ENCODE measurements around the gene TMEM229A. TPM values are rescaled to one million over a fixed set of nuclear protein-coding genes. Genes with fewer than 3 reads are reported as not detected.

TMEM229A gene
- total and polyA plus RNA-seq, 2 donors (not counting 3 experiments of a cell fraction or from before 2014, with no cell fraction given): not detected

DNA sequence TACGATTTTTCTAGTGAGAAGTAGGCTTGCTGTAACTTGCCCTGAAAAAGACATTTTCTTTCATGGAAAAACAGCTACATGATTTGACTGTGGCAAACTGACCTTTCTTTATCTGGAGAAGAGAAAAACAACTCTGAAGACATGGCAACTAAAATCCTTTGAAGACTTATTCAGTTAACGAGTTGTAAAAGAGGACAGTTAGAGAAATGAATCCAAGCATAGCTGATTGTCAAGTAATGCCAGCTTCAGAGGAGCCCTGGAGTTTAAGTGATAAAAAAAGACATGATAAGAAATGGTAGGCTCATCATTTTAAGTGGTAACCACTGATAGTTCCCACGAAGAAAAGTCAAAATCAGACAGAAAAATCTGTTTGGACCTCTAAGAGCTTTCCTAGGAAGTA lies 19.6 kb downstream of the TMEM229A start:
- BruUV-seq (replicated peaks): no TSS peak
- FAIRE-seq (no peak), DNase-seq (ENCODE audit: low read depth, low spot score) (no peak)
- no peak for TF ChIP-seq JUN (IDR thresholded peaks at IDR 0.05; ENCODE audit: borderline replicate concordance, insufficient read depth, insufficient read length, low read depth)
- TF ChIP-seq, protein P1, sequence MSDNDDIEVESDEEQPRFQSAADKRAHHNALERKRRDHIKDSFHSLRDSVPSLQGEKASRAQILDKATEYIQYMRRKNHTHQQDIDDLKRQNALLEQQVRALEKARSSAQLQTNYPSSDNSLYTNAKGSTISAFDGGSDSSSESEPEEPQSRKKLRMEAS (IDR thresholded peaks at IDR 0.05; ENCODE audit: insufficient read depth, insufficient read length): no peak
- TF ChIP-seq, protein P2, sequence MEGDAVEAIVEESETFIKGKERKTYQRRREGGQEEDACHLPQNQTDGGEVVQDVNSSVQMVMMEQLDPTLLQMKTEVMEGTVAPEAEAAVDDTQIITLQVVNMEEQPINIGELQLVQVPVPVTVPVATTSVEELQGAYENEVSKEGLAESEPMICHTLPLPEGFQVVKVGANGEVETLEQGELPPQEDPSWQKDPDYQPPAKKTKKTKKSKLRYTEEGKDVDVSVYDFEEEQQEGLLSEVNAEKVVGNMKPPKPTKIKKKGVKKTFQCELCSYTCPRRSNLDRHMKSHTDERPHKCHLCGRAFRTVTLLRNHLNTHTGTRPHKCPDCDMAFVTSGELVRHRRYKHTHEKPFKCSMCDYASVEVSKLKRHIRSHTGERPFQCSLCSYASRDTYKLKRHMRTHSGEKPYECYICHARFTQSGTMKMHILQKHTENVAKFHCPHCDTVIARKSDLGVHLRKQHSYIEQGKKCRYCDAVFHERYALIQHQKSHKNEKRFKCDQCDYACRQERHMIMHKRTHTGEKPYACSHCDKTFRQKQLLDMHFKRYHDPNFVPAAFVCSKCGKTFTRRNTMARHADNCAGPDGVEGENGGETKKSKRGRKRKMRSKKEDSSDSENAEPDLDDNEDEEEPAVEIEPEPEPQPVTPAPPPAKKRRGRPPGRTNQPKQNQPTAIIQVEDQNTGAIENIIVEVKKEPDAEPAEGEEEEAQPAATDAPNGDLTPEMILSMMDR (IDR thresholded peaks at IDR 0.05; ENCODE audit: extremely low read depth in 1 of 2, insufficient read depth in 1 of 2, low read depth in 1 of 2, low read length in 2 of 2): no peak
- TF ChIP-seq MYC (IDR thresholded peaks at IDR 0.05; ENCODE audit: low read depth, low read length): no peak
- no peak for TF ChIP-seq EZH2 (IDR thresholded peaks at IDR 0.05; ENCODE audit: borderline replicate concordance, low read depth, low read length, severe bottlenecking)
- no peak for TF ChIP-seq POLR2A (IDR thresholded peaks at IDR 0.05; ENCODE audit: low read depth, low read length)
- TF ChIP-seq POLR2AphosphoS5 (IDR thresholded peaks at IDR 0.05; ENCODE audit: insufficient read depth, low read depth, low read length): no peak
- no peak for TF ChIP-seq GATA2 (IDR thresholded peaks at IDR 0.05; ENCODE audit: insufficient read depth, insufficient read length, low read depth, low read length)
- no peak for TF ChIP-seq FOS (IDR thresholded peaks at IDR 0.05; ENCODE audit: borderline replicate concordance, insufficient read depth, low read length)
- H3K36me3 ChIP-seq (ENCODE audit: control insufficient read depth in 2 of 2, extremely low read depth in 1 of 2, insufficient read depth in 2 of 2, low read length in 2 of 2): no peaks in the 10 kb centered on the region
- H3K79me2 ChIP-seq (ENCODE audit: control insufficient read depth, insufficient read depth, low read length): no peaks in the 10 kb centered on the region
- no peaks in the 10 kb centered on the region for H4K20me1 ChIP-seq (replicated peaks; ENCODE audit: control insufficient read depth, extremely low read depth, insufficient read depth, low read length)
- H3K27me3 ChIP-seq (ENCODE audit: control insufficient read depth in 2 of 2, insufficient read depth in 2 of 2, low read length in 2 of 2): no peaks in the 10 kb centered on the region
- intact Hi-C loops (cut with micrococcal nuclease) (no loop called here), dilution Hi-C loops (cut with MboI; ENCODE audit: extremely low pct_ligation_motif_present, low sequenced_read_pairs) (no loop called here)
- CTCF ChIA-PET: no interaction called here
- H3K4me2 ChIP-seq (ENCODE audit: insufficient read depth, low read length): no peak overlapping the region
- no peaks in the 10 kb centered on the region for H3K9me3 ChIP-seq (replicated peaks; ENCODE audit: control insufficient read depth, insufficient read depth, low read length)
- no peaks in the 10 kb centered on the region for H3K9me1 ChIP-seq (replicated peaks; ENCODE audit: control insufficient read depth, extremely low read depth, insufficient read depth, low read length)
- no peaks in the 10 kb centered on the region for H3K4me1 ChIP-seq (ENCODE audit: control insufficient read depth, extremely low read depth, insufficient read depth, low read length)
- H3K4me3 ChIP-seq (replicated peaks in 1 of 3; ENCODE audit: insufficient read depth in 1 of 3, low read depth in 1 of 3, low read length in 3 of 3): no peak overlapping the region
- no peak overlapping the region for H2AFZ ChIP-seq (ENCODE audit: low read depth, low read length)
- H3K27ac ChIP-seq (ENCODE audit: insufficient read depth, low read depth, low read length): no peak overlapping the region
- POLR2A ChIA-PET: no interaction called here
- H3K9ac ChIP-seq (replicated peaks; ENCODE audit: extremely low read depth, insufficient read depth, low read length): no peak overlapping the region
